Limb (tissue), 2 donors: ENCODE measurements around the gene CTDSPL.
"Not testable (repeated sequence)": the region's sequence is repeated elsewhere in the genome, so short reads cannot be mapped to it uniquely, and the experiment has no call there.

ENCODE experiments used
- DNase-seq, 2 donors: peaks; one replicate each; pipeline ENCODE4 v3.0.0-alpha.2; 2016; ENCODE audit errors: extremely low spot score in 2 of 2

Gene CTDSPL

DNA sequence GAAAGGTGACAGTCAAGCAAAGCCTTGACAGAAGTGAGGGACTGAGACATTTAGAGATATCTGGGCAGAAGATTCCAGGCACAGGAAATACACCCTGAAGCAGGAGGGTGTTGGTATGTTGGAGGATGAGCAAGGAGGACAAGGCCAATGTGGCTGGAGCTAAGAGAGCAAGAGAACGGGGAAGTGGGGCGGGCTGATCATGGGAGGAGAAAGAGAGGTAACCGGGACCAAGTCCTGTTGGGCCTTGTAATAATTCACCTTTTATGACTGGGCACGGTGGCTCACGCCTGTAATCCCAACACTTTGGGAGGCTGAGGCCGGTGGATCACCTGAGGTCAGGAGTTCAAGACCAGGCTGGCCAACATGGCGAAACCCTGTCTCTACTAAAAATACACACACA is 171.9 kb downstream of the CTDSPL start:
- DNase-seq = not testable (repeated sequence)
